HAP-1 (cell line): Measurements from ENCODE around the gene TMEM61.
"Not testable (repeated sequence)": the region's sequence is repeated elsewhere in the genome, so short reads cannot be mapped to it uniquely, and the experiment has no call there.

Experiments
- DNase-seq, 2 experiments: peaks; one replicate each; pipeline ENCODE4 v3.0.0-alpha.2; 2016 to 2020; ENCODE audit warnings: low spot score in 2 of 2
- H3K27me3 ChIP-seq: fragments of 250-450 bp; sonication (Bioruptor Pico); 2 replicates; pipeline ENCODE4 v1.5.1; 2020; ENCODE audit warnings: low read depth, mild to moderate bottlenecking, moderate library complexity
- H3K36me3 ChIP-seq: fragments of 250-450 bp; sonication (Bioruptor Pico); replicated peaks from 2 replicates; pipeline ENCODE4 v1.5.1; 2020; ENCODE audit warnings: mild to moderate bottlenecking
- H3K4me1 ChIP-seq: fragments of 250-450 bp; sonication (Bioruptor Pico); 2 replicates; pipeline ENCODE4 v1.5.1; 2020; ENCODE audit warnings: mild to moderate bottlenecking
- H3K4me3 ChIP-seq: fragments of 250-450 bp; sonication (Bioruptor Pico); 2 replicates; pipeline ENCODE4 v1.5.1; 2020; ENCODE audit warnings: mild to moderate bottlenecking, moderate library complexity
- H3K9me3 ChIP-seq: fragments of 250-450 bp; sonication (Bioruptor Pico); 2 replicates; pipeline ENCODE4 v1.5.1; 2020; ENCODE audit warnings: mild to moderate bottlenecking, moderate library complexity
- in situ Hi-C: fragments of 300-500 bp; cut with MboI; formaldehyde crosslinking; loops from 3 replicates; pipeline ENCODE4 v1.14.3; 2020; ENCODE audit warnings: low sequenced_read_pairs, inconsistent platforms, mixed read lengths

The TMEM61 gene

DNA sequence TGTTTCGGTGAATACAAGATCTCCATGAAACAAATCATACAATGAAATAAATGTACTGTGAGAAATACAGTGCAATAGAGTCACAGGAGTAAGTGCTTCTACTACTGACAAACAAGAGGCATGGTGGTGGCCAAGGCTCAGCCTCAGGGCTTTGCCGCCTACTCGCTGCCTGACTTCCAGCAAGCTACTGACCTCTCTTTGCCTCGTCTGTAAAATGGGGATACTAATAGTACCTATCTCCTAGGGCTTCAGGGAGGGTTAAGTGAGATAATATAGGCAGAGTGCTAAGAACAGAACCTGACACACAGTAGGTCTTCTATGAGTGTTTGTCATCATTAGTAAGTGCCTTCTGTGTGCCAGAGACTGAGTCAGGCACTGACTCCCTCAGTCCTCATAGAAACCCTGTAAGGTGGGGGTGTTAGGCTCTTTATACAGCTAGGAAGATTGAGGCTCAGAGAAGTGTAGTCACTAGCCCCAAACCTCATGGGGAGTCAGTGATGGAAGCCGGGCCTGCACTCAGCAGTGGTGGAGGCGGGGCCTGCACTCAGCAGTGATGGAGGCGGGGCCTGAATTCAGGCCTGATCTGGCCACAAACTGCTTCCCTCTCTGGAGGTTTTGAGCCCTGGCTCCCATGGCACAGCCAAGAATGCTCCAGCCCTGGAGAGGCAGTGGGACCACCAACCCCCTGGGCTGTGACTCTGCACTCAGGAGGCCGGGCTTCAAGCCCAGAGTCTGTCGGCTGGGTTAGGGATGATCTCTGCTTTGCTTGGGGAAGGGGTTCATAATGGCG, 25.1 kb downstream of the TMEM61 start:
- in situ Hi-C loops = no loop called here
- no peaks in the 10 kb centered on the region for H3K4me1 ChIP-seq
- DNase-seq = peak in 1 of 2 experiments; percentile 28

DNA sequence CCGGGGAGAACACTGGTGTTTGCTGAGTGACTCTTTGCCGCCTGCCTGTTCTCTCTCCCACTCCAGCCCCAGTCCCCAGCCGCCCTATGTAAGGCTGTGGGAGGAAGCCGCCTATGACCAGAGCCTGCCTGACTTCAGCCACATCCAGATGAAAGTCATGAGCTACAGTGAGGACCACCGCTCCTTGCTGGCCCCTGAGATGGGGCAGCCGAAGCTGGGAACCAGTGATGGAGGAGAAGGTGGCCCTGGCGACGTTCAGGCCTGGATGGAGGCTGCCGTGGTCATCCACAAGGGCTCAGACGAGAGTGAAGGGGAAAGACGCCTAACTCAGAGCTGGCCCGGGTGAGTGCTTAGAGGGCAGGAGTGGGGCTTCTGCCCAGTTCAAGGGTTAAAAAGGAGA, 26.5 kb downstream of the TMEM61 start:
- Histone ChIP-seq H3K4me1 (no peaks in the 10 kb centered on the region), H3K4me3 (no peak overlapping the region), H3K36me3 (no peaks in the 10 kb centered on the region), H3K27me3 (no peaks in the 10 kb centered on the region), H3K9me3 (no peaks in the 10 kb centered on the region)
- DNase-seq = no peak
- in situ Hi-C loops = no loop called here

More for the DNA sequence above, 25.1 kb downstream of the TMEM61 start:
- H3K36me3 ChIP-seq = no peaks in the 10 kb centered on the region
- no peaks in the 10 kb centered on the region for H3K9me3 ChIP-seq
- no peaks in the 10 kb centered on the region for H3K27me3 ChIP-seq
- no peak overlapping the region for H3K4me3 ChIP-seq

DNA sequence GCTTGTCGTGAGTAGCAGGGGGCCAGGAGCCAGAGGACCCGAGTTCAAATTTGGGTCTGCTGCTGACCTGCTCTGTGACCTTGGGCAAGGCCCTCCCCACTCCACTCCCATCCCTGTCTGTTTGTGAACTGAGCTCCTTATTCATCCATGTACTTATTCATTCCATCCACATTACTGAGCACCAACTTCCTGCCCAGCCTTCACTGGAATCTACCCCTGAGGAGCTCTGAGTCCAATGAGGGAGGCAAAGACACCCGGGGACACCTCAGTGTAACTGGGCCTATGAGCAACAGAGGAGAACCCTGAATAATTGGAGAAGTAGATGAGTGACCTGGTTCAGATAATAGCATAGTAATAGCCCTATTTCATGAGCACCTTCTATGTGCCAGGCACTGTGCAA, 27.2 kb downstream of the TMEM61 start:
- H3K4me3 ChIP-seq = no peak overlapping the region
- no peaks in the 10 kb centered on the region for H3K9me3 ChIP-seq
- no peaks in the 10 kb centered on the region for H3K4me1 ChIP-seq
- DNase-seq = no peak
- H3K27me3 ChIP-seq = no peaks in the 10 kb centered on the region
- in situ Hi-C loops = no loop called here
- no peaks in the 10 kb centered on the region for H3K36me3 ChIP-seq

DNA sequence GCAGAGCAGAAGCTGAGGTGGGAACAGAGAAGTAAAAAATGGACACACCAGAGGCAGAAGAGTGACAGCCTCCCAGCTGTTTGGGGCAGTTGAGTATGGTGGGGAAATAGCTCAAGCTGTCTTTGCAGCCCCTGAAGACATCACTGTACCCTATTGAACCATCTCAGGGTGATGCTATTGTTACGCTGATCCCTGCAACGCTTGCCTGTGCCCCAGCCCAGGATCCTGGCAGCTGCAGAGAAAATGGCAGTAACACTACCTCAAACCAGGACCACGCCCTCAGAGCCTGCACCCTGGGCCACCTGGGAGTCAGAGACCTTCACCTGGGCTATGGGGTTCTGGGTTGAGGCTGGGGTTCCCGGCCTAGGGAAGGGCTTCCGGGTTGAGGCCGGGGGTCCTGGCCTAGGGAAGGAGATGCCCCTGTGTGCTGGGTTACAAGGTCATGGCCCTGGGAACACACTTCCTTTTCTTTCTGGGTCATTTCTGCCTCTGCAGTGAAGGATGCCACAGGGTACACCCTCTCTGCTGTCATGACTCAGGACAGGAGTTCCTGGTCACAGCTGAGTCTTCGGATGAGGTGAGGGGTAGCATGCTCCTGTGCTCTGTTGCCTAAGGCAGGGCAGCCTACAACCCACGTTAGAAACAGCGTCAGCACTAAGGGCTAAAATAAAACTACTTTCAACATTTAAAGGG, 29.9 kb downstream of the TMEM61 start:
- no peak for DNase-seq
- Histone ChIP-seq H3K4me3 (no peak overlapping the region), H3K4me1 (no peaks in the 10 kb centered on the region), H3K27me3 (peaks cover 11% of the 10 kb centered on the region), H3K9me3 (no peaks in the 10 kb centered on the region), H3K36me3 (no peaks in the 10 kb centered on the region)
- in situ Hi-C loops = no loop called here

DNA sequence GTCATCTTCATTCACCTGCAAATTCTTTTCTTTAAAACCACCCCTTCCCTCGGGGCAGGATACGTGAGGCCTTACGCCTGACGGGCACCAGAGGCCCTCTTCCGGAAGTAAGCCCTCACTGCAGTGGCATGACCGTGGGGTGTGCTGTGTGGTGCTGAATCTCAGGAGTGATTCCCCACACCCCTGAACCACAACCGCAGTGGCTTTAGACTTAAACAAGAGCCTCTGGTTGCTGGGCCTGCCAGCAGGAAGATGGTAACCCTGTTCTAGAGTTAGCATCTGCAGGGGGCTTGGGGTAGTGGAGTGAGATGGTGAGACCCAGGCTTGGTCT, 30.4 kb downstream of the TMEM61 start:
- in situ Hi-C loops = no loop called here
- H3K4me3 ChIP-seq = no peak overlapping the region
- peaks cover 14% of the 10 kb centered on the region for H3K27me3 ChIP-seq
- DNase-seq = no peak
- H3K36me3 ChIP-seq = no peaks in the 10 kb centered on the region
- no peaks in the 10 kb centered on the region for H3K9me3 ChIP-seq
- H3K4me1 ChIP-seq = no peaks in the 10 kb centered on the region

DNA sequence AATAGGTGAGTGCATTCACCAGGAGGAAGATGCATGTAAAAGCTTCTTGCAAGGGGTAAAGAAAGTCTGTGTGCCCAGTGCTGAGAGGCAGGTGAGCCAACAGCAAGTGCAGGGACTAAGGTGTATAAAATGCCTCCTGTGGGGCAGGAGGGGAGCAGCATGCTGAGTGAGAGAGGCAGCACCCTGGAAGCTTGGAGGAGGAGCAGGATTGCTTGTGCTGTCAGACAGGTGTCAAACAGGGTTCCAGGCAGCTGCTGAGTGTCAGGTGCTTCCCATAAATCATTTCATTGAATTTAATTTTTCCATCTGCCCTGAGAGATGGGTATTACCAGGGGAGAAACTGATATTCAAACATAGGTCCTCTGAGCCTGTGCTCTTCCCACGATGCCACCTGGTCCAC, 32.2 kb downstream of the TMEM61 start:
- in situ Hi-C loops = no loop called here

DNA sequence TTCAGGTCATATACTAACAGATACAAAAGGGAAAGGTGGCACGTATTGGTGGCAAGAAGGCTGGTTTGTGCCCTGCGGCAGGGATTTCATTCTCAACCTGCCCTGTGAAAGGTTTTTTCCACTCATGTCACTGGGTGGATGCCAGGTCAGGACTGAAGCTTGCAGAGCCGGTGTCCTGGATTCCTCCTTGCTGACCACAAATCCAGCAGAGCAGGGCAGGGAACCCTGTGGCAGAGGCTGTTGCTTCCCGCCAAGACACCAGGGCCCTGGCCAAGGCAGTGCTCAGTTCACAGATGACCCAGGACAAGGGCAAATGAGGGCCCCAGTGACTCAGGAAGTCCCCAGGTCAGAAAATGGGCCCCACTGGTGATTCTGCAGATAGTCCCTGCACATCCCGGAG, 34.7 kb downstream of the TMEM61 start:
- DNase-seq = no peak
- no peaks in the 10 kb centered on the region for H3K36me3 ChIP-seq
- H3K9me3 ChIP-seq = no peaks in the 10 kb centered on the region
- in situ Hi-C loops = no loop called here
- H3K27me3 ChIP-seq = peaks cover 24% of the 10 kb centered on the region
- H3K4me3 ChIP-seq = no peak overlapping the region
- no peaks in the 10 kb centered on the region for H3K4me1 ChIP-seq

More for the DNA sequence above, 32.2 kb downstream of the TMEM61 start:
- Histone ChIP-seq H3K36me3 (no peaks in the 10 kb centered on the region), H3K4me1 (no peaks in the 10 kb centered on the region), H3K9me3 (no peaks in the 10 kb centered on the region), H3K4me3 (no peak overlapping the region), H3K27me3 (peaks cover 24% of the 10 kb centered on the region)
- no peak for DNase-seq

DNA sequence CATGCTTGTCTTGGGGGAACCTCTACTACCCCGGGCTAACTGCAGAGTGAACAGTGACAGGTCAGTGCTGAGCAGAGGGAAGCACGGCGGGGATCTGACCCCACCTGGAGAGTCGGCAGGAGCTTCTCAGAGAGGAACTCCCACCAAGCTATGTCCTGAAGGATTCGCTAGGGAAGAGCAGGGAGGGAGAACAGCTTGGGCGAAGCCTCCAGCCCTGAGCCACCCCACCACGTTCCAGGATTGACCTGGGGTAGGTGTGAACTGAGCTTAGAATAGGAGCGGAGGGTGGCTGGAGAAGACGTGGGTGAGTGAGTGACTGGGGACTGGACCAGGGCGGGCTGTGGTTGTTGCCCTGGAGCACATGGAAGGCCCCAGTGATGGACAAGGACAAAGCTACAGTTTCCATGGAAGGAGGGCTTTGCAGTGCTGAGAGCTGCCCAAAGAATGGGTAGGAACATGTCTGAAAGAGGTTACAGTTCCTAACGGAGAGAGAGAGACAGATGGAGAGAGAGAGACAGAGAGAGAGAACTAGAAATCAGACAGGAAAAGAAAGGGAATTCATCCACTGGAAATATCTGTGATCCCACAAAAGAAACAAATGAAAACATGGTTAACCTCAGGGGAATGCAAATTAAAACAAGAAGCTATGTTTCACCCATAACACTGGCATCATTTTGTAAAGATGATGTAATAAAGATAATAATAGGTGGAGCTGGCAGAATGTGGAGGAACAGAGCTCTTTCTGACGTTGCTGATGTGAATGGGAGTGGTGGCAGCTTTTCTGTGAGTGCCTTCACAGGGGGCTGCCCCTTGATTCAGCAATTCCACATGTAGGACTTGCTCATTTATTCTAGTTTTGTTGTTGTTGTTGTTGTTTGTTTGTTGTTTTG, 35.5 kb downstream of the TMEM61 start:
- Histone ChIP-seq H3K9me3 (no peaks in the 10 kb centered on the region), H3K4me3 (no peak overlapping the region), H3K27me3 (peaks cover 24% of the 10 kb centered on the region), H3K36me3 (no peaks in the 10 kb centered on the region), H3K4me1 (no peaks in the 10 kb centered on the region)
- in situ Hi-C loops = no loop called here
- no peak for DNase-seq

DNA sequence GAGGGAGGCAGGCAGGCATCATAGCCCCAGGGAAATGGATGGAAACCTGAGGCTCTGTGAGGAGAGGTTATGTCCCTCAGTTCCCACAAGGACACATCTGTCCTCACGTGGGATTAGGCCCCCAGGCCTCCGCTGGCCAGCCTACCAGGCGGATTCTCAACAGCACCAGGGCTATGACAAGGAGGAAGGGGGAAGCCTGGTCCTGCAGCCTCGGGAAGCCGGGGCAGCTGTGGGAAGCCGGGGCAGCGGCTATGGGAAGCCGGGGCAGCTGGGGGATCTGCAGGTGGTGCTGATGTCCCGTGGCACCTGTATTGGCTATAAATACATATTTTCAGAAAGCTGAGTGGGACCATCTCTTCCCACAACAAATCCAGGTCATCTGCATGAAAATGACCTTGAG, 38.0 kb downstream of the TMEM61 start:
- Histone ChIP-seq H3K4me1 (no peaks in the 10 kb centered on the region), H3K4me3 (no peak overlapping the region), H3K36me3 (no peaks in the 10 kb centered on the region), H3K27me3 (peaks cover 24% of the 10 kb centered on the region), H3K9me3 (no peaks in the 10 kb centered on the region)
- in situ Hi-C loops = no loop called here
- no peak for DNase-seq

DNA sequence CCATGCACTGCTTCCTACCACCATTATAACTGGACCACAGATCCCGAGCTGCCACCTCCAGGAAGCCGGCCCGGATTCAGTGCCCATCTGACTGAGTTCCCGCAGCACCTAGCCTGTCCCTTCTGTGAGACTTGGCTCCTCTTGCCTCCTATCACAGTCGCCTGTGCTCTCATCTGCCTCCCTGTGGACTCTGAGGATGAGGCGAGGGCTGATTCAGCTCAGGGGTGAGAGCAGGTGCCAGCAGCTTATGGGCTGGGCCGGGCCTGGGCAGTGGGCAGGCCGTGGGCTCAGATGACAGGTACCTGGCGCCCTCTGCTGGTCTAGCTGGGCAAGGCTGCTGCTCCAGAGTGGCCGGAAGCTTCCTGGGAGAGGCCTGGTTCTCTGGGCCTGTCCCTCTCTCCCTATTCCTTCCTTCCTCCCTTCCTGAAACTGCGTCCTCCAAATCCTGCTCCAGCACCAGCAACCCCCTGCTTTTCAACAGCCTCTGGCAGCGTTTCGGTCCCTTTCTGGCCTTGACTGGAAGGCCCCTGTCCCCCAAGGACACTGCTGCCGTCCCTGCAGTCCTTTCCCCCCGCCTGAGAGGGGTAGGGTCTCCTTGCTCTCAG, 41.6 kb downstream of the TMEM61 start:
- DNase-seq = peak; percentile 67 to 92
- no peaks in the 10 kb centered on the region for H3K9me3 ChIP-seq
- no peak overlapping the region for H3K4me3 ChIP-seq
- no peaks in the 10 kb centered on the region for H3K4me1 ChIP-seq
- H3K36me3 ChIP-seq = no peaks in the 10 kb centered on the region
- H3K27me3 ChIP-seq = 0 out of 2 replicates have a peak, but pooled peaks cover 3% of the 10 kb centered on the region
- in situ Hi-C loops = no loop called here

DNA sequence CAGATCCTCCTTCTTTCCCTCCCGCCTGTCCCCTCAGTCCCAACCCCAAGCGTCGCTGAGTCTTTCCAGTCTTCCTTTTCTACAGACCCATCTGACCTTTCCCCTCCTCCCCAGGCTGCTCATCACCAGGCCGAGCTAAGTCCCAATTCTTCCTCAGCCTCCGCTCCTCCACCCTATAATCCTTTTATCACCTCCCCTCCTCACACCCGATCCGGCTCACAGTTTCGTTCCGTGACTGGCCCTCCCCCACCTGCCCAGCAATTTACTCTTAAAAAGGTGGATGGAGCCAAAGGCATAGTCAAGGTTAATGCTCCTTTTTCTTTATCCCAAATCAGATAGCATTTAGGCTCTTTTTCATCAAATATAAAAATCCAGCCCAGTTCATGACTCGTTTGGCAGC, 43.7 kb downstream of the TMEM61 start:
- in situ Hi-C loops, H3K27me3 ChIP-seq, H3K4me1 ChIP-seq, DNase-seq, H3K9me3 ChIP-seq, H3K36me3 ChIP-seq, H3K4me3 ChIP-seq: not testable (repeated sequence)

DNA sequence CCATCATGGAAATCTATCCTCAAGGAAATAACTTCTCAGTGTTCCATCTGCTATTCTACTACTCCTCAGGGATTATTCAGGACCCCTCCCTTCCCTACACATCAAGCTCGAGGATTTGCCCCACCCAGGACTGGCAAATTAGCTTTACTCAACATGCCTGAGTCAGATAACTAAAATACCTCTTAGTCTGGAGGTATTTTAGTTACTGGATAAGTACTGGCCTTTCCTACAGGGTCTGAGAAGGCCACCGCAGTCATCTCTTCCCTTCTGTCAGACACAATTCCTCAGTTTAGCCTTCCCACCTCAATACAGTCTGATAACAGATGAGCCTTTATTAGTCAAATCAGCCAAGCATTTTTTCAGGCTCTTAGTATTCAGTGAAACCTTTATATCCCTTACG, 46.3 kb downstream of the TMEM61 start:
- in situ Hi-C loops, H3K9me3 ChIP-seq, H3K27me3 ChIP-seq, DNase-seq, H3K4me3 ChIP-seq, H3K4me1 ChIP-seq, H3K36me3 ChIP-seq: not testable (repeated sequence)

DNA sequence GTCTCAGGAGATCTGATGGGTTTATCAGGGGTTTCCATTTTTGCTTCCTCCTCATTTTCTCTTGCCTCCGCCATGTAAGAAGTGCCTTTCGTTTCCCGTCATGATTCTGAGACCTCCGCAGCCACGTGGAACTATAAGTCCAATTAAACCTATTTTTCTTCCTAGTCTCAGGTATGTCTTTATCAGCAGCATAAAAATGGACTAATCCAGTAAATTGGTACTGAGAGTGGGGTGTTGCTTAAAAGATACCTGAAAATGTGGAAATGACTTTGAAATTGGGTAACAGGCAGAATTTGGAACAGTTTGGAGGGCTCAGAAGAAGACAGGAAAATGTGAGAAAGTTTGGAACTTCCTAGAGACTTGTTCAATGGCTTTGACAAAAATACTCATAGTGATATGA, 50.7 kb downstream of the TMEM61 start:
- H3K36me3 ChIP-seq, H3K9me3 ChIP-seq, in situ Hi-C loops, DNase-seq, H3K4me3 ChIP-seq, H3K4me1 ChIP-seq: not testable (repeated sequence)
- peaks cover 28% of the 10 kb centered on the region for H3K27me3 ChIP-seq

DNA sequence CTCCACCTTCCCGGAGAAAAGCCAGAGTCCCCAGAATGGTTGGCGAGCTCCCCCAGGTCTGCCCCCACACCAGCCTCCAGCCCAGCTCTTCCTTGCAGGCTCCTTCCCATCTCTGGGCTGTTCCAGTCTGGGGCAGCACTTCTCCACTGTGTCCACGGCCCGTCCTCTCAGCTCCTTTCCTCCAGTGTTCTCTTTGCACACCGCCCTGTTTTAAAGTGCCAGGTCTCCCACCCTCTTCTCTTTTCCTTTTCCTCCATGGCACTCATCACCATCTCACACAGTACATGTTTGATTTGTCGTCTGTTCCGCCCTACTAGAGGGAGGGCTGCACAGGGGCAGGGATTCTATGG, 52.8 kb downstream of the TMEM61 start:
- no peaks in the 10 kb centered on the region for H3K4me1 ChIP-seq
- no peak overlapping the region for H3K4me3 ChIP-seq
- H3K9me3 ChIP-seq = no peaks in the 10 kb centered on the region
- H3K36me3 ChIP-seq = no peaks in the 10 kb centered on the region
- peaks cover 49% of the 10 kb centered on the region for H3K27me3 ChIP-seq
- in situ Hi-C loops = no loop called here
- DNase-seq = no peak
